IMR-90 (cell line): ENCODE measurements around the gene CAMLG. TPM values are rescaled to one million over a fixed set of nuclear protein-coding genes. Genes with fewer than 3 reads are reported as not detected.

Experiments
- ATAC-seq: fragments of 200-7000 bp; cut with Tn5 transposase; 2 replicates; pipeline ENCODE4 v1.9.1; 2020; ENCODE audit warnings: low read depth, mild to moderate bottlenecking, moderate library complexity
- BruUV-seq: library from RNA; stranded (reverse); fragments of 400-500 nt; replicated peaks from 2 replicates; lab custom pipeline; 2021; lab: Mats Ljungman, UMichigan
- CTCF ChIA-PET: fragments of 300-600 bp; formaldehyde crosslinking; extraction: SDS; loops from one replicate; lab custom pipeline; 2021; ENCODE audit warnings: antibody characterized with exemption; lab: Yijun Ruan, JAX
- POLR2A ChIA-PET: fragments of 300-600 bp; sonication (Branson Sonifier 250); formaldehyde crosslinking; loops from one replicate; lab custom pipeline; 2022; ENCODE audit warnings: antibody characterized with exemption; ENCODE audit not compliant: unreplicated experiment; lab: Charles Lee
- DNase-seq: peaks from one replicate; pipeline ENCODE4 v3.0.0; 2013
- H2AFZ ChIP-seq: replicated peaks from 2 replicates; pipeline ENCODE3; 2013; ENCODE audit warnings: low read length, mild to moderate bottlenecking; ENCODE audit not compliant: poor library complexity
- H2AK5ac ChIP-seq: 2 replicates; pipeline ENCODE4 v1.6.1; 2013; ENCODE audit warnings: low read depth, low read length, inconsistent platforms
- H2AK9ac ChIP-seq: replicated peaks from 2 replicates; pipeline ENCODE3; 2013; ENCODE audit warnings: mild to moderate bottlenecking, low read depth, low read length, moderate library complexity; ENCODE audit not compliant: poor library complexity
- H2BK120ac ChIP-seq: 2 replicates; pipeline ENCODE4 v1.6.1; 2013; ENCODE audit warnings: low read depth, low read length, inconsistent platforms
- H2BK15ac ChIP-seq: 3 replicates; pipeline ENCODE4 v1.6.1; 2013; ENCODE audit warnings: low read depth, low read length, inconsistent platforms
- H2BK20ac ChIP-seq: 2 replicates; pipeline ENCODE4 v1.6.1; 2013; ENCODE audit warnings: low read depth, mild to moderate bottlenecking, inconsistent platforms, low read length, moderate library complexity
- H2BK5ac ChIP-seq: 2 replicates; pipeline ENCODE4 v1.6.1; 2013; ENCODE audit warnings: mild to moderate bottlenecking, low read depth, low read length, inconsistent platforms; ENCODE audit not compliant: poor library complexity, severe bottlenecking
- H3K14ac ChIP-seq: replicated peaks from 2 replicates; pipeline ENCODE4 v1.6.1; 2013; ENCODE audit warnings: low read depth, low read length, inconsistent platforms
- H3K18ac ChIP-seq: 2 replicates; pipeline ENCODE4 v1.6.1; 2013; ENCODE audit warnings: low read depth, low read length, control low read depth
- H3K23ac ChIP-seq: 2 replicates; pipeline ENCODE4 v1.6.1; 2013; ENCODE audit warnings: low read depth, low read length, inconsistent platforms
- H3K27ac ChIP-seq: 2 replicates; pipeline ENCODE4 v1.5.1; 2013; ENCODE audit warnings: mild to moderate bottlenecking, control low read depth, low read length; ENCODE audit not compliant: insufficient read depth
- H3K27me3 ChIP-seq: 2 replicates; pipeline ENCODE4 v1.6.1; 2013; ENCODE audit warnings: low read length; ENCODE audit not compliant: control insufficient read depth, insufficient read depth
- H3K36me3 ChIP-seq: 2 replicates; pipeline ENCODE4 v1.6.1; 2013; ENCODE audit warnings: low read length, mixed read lengths; ENCODE audit not compliant: control insufficient read depth, insufficient read depth
- H3K4ac ChIP-seq: 2 replicates; pipeline ENCODE4 v1.6.1; 2013; ENCODE audit warnings: low read depth, low read length, inconsistent platforms
- H3K4me1 ChIP-seq: 2 replicates; pipeline ENCODE4 v1.6.1; 2013; ENCODE audit warnings: low read length, mixed read lengths; ENCODE audit not compliant: control insufficient read depth, insufficient read depth
- H3K4me2 ChIP-seq: 2 replicates; pipeline ENCODE4 v1.6.1; 2013; ENCODE audit warnings: low read depth, mild to moderate bottlenecking, control low read depth, low read length, moderate library complexity
- H3K4me3 ChIP-seq: 2 replicates; pipeline ENCODE4 v1.5.1; 2013; ENCODE audit warnings: low read depth, mild to moderate bottlenecking, control low read depth, low read length, moderate library complexity; ENCODE audit not compliant: insufficient read depth
- H3K56ac ChIP-seq: 2 replicates; pipeline ENCODE4 v1.6.1; 2013; ENCODE audit warnings: low read length, inconsistent platforms; ENCODE audit not compliant: insufficient read depth; ENCODE audit errors: extremely low read depth
- H3K79me1 ChIP-seq, 2 experiments: 2 replicates each; pipeline ENCODE4 v1.6.1; 2013; ENCODE audit warnings: low read length in 2 of 2, inconsistent platforms in 1 of 2, low read depth in 1 of 2
- H3K9ac ChIP-seq: 2 replicates; pipeline ENCODE4 v1.6.1; 2013; ENCODE audit warnings: low read depth, low read length, control low read depth
- H3K9me1 ChIP-seq: 2 replicates; pipeline ENCODE4 v1.6.1; 2013; ENCODE audit warnings: low read length, inconsistent platforms; ENCODE audit not compliant: insufficient read depth
- H3K9me3 ChIP-seq: 2 replicates; pipeline ENCODE4 v1.6.1; 2013; ENCODE audit warnings: low read length; ENCODE audit not compliant: control insufficient read depth, insufficient read depth
- H4K20me1 ChIP-seq: 2 replicates; pipeline ENCODE4 v1.6.1; 2013; ENCODE audit warnings: low read length, inconsistent platforms; ENCODE audit not compliant: insufficient read depth
- H4K5ac ChIP-seq: 2 replicates; pipeline ENCODE4 v1.6.1; 2013; ENCODE audit warnings: mild to moderate bottlenecking, low read depth, low read length, control low read depth
- H4K8ac ChIP-seq, 2 experiments: 2 replicates each; pipeline ENCODE4 v1.6.1; 2013; ENCODE audit warnings: low read depth in 2 of 2, low read length in 2 of 2, control low read depth in 1 of 2, inconsistent platforms in 1 of 2
- H4K91ac ChIP-seq: 2 replicates; pipeline ENCODE4 v1.6.1; 2013; ENCODE audit warnings: low read depth, low read length, inconsistent platforms; ENCODE audit not compliant: insufficient read depth
- FOS ChIP-seq: fragments of 150-350 bp; IDR thresholded peaks from 2 replicates; pipeline ENCODE4 v1.6.1; 2016; ENCODE audit warnings: low read depth, low read length
- SMC3 ChIP-seq: fragments of 150-350 bp; IDR thresholded peaks from 2 replicates; pipeline ENCODE4 v1.6.1; 2016; ENCODE audit warnings: low read depth, mild to moderate bottlenecking, antibody characterized with exemption, low read length, moderate library complexity
- WGBS, 2 experiments: methylation state at CpG; one replicate each; pipeline versions ENCODE4 v1.1.5 to v1.1.7; 2013; ENCODE audit warnings: missing lambda C conversion rate in 2 of 2; ENCODE audit not compliant: insufficient read length in 1 of 2; ENCODE audit errors: extremely low coverage in 2 of 2; 5-methylcytosine and 5-hydroxymethylcytosine counted together
- dilution Hi-C: fragments of 300-500 bp; cut with HindIII; formaldehyde crosslinking; loops from one replicate; pipeline ENCODE4 v1.14.3; 2018; ENCODE audit warnings: low sequenced_read_pairs; ENCODE audit not compliant: unreplicated experiment
- in situ Hi-C: fragments of 300-500 bp; cut with MboI; formaldehyde crosslinking; loops from 3 replicates; pipeline ENCODE4 v1.14.3; 2019; ENCODE audit warnings: low sequenced_read_pairs, inconsistent platforms, mixed read lengths
- intact Hi-C: fragments of 100-400 bp; cut with micrococcal nuclease; formaldehyde crosslinking; loops from 2 replicates; pipeline ENCODE4 v1.10.0; 2022
- polyA plus RNA-seq, 3 experiments: library from polyadenylated mRNA; depleted of rRNA; stranded (reverse); fragments of >200 nt; gene quantifications; 2 replicates each; pipeline ENCODE4 v1.2.3, GENCODE V29; 2012; ENCODE audit warnings: low replicate concordance in 1 of 3
- total RNA-seq: library from RNA; depleted of rRNA; stranded (reverse); fragments of >200 nt; gene quantifications from 2 replicates; pipeline ENCODE4 v1.2.3, GENCODE V29; 2012
- TF ChIP-seq, protein P1 (sequence below): conservative IDR thresholded peaks from 2 replicates; pipeline ENCODE4 v1.5.1; 2012; ENCODE audit warnings: mild to moderate bottlenecking, low read depth, low read length, improper control_type of control experiment

Gene CAMLG
- total and polyA plus RNA-seq, 2 of the 4 experiments (the other 2 are of a cell fraction), result 11.9 to 13.1 TPM

DNA sequence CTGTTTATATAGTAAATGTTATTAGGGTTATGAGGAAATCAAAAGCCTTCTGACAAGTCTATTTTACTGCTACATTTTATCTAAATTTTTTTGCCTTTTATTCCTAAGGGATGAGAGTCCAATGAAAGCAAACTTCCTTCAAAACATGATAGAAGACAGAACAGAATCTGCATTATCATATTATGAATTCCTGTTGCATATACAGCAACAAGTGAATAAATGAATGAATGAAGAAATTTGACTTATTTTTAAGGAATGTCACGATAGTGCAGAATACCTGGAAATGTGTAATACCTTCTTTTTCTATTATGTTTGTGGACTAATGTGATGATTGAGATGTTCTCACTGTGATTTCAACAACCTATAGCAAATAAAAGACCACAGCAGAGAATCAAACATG is 13.5 kb upstream of the CAMLG start:
- intact Hi-C loops, result loop anchor here (5.0 kb wide), 2 partner anchors 48 to 63 kb away; no protein-coding TSS in a partner anchor
- BruUV-seq, result no TSS peak
- dilution Hi-C loops, result no loop called here
- ATAC-seq (no peak), DNase-seq (no peak)
- H2AFZ ChIP-seq, result no peak overlapping the region
- no peaks in the 10 kb centered on the region; a peak in 2 of 4 replicates for H3K79me1 ChIP-seq
- no peak overlapping the region for H2BK15ac ChIP-seq
- H4K20me1 ChIP-seq, result no peaks in the 10 kb centered on the region
- H3K23ac ChIP-seq, result no peak overlapping the region
- H2BK120ac ChIP-seq, result no peak overlapping the region
- no CpG with 5 or more reads among the region's 1 CpG for WGBS, 2 experiments
- H3K27me3 ChIP-seq, result no peaks in the 10 kb centered on the region
- peaks cover 26% of the 10 kb centered on the region for H3K36me3 ChIP-seq
- no peak overlapping the region for H3K9ac ChIP-seq
- no peak overlapping the region for H4K5ac ChIP-seq
- TF ChIP-seq, protein P1, sequence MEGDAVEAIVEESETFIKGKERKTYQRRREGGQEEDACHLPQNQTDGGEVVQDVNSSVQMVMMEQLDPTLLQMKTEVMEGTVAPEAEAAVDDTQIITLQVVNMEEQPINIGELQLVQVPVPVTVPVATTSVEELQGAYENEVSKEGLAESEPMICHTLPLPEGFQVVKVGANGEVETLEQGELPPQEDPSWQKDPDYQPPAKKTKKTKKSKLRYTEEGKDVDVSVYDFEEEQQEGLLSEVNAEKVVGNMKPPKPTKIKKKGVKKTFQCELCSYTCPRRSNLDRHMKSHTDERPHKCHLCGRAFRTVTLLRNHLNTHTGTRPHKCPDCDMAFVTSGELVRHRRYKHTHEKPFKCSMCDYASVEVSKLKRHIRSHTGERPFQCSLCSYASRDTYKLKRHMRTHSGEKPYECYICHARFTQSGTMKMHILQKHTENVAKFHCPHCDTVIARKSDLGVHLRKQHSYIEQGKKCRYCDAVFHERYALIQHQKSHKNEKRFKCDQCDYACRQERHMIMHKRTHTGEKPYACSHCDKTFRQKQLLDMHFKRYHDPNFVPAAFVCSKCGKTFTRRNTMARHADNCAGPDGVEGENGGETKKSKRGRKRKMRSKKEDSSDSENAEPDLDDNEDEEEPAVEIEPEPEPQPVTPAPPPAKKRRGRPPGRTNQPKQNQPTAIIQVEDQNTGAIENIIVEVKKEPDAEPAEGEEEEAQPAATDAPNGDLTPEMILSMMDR, result no peak
- TF ChIP-seq SMC3 (no peak), FOS (no peak)
- H2AK5ac ChIP-seq, result no peak overlapping the region
- no peak overlapping the region for H3K14ac ChIP-seq
- H3K4me3 ChIP-seq, result no peak overlapping the region
- no peak overlapping the region for H2AK9ac ChIP-seq
- no peaks in the 10 kb centered on the region for H3K4me1 ChIP-seq
- CTCF ChIA-PET, result interaction anchor here (0.6 kb wide), 1 partner anchor 19 kb away, joined by 4 read pairs; no protein-coding TSS in a partner anchor
- H3K4ac ChIP-seq, result no peak overlapping the region
- no peaks in the 10 kb centered on the region for H3K9me3 ChIP-seq
- POLR2A ChIA-PET, result no interaction called here
- in situ Hi-C loops, result no loop called here
- H4K8ac ChIP-seq, result no peak overlapping the region
- H3K9me1 ChIP-seq, result no peaks in the 10 kb centered on the region; the same call in 1 of the 2 replicates
- H2BK5ac ChIP-seq, result no peak overlapping the region
- H3K27ac ChIP-seq, result no peak overlapping the region
- H3K18ac ChIP-seq, result no peak overlapping the region
- no peak overlapping the region for H4K91ac ChIP-seq
- H2BK20ac ChIP-seq, result no peak overlapping the region
- H3K4me2 ChIP-seq, result no peak overlapping the region
- H3K56ac ChIP-seq, result no peak overlapping the region; the same call in 1 of the 2 replicates
